ENCODE results near the gene ZNF784.

Gene ZNF784

DNA sequence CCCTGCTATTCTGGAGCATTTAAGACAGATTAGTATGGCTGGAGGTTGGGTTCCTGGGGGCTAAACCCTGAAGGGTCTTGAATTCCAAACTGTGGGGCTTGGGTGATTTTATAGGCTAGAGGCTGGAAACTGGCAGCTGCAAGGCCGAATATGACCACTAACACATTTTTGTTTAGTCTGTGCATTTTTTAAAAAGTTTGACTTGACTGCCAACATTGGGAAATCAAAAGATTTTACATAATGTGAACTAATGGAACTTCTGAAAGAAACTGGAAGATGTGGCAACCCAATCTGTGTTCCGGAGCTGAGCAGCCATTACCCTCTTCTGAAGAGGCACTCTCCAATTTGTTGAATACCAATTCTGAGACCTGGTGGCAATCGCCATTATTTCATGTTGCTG, 5.1 kb downstream of the ZNF784 start:
- Histone ChIP-seq H3K9me3 (ENCODE audit: control insufficient read depth, insufficient read depth, low read depth, low read length) (no peaks in the 10 kb centered on the region), H3K27ac (ENCODE audit: extremely low read depth, low read depth, low read length) (no peak overlapping the region), H3K36me3 (ENCODE audit: control insufficient read depth in 2 of 2, insufficient read depth in 1 of 2, low read length in 2 of 2) (peaks cover 5 to 28% of the 10 kb centered on the region in 2 experiments; a peak in 2 of 3 replicates), H3K4me3 (ENCODE audit: low read depth, low read length) (no peak overlapping the region), H3K4me1 (ENCODE audit: control insufficient read depth, insufficient read depth, low read length) (no peaks in the 10 kb centered on the region; the same call in 1 of the 2 replicates)
- CTCF ChIA-PET: interaction anchor here (1.6 to 4.6 kb wide), 3 partner anchors 13 to 115 kb away, joined by 5 to 29 read pairs (median 23); partner anchors contain the start of gene ZNF865
- TF ChIP-seq ZBTB17 (tag by site-specific recombination; IDR thresholded peaks at IDR 0.05) (no peak), ZNF24 (tag by site-specific recombination; IDR thresholded peaks at IDR 0.05) (no peak), ZNF510 (tag by site-specific recombination; IDR thresholded peaks at IDR 0.05; ENCODE audit: insufficient replicate concordance) (no peak), SP2 (tag by site-specific recombination; IDR thresholded peaks at IDR 0.05) (no peak), ZNF548 (tag by site-specific recombination; IDR thresholded peaks at IDR 0.05) (no peak), GLIS2 (tag by site-specific recombination; IDR thresholded peaks at IDR 0.05) (no peak), ZNF777 (tag by site-specific recombination; IDR thresholded peaks at IDR 0.05; ENCODE audit: borderline replicate concordance) (no peak), ZNF404 (tag by site-specific recombination; IDR thresholded peaks at IDR 0.05) (no peak), ZNF501 (tag by site-specific recombination; IDR thresholded peaks at IDR 0.05) (no peak), ZNF658 (tag by site-specific recombination; IDR thresholded peaks at IDR 0.05) (no peak), SP7 (tag by site-specific recombination; IDR thresholded peaks at IDR 0.05) (no peak), ZNF214 (tag by site-specific recombination; IDR thresholded peaks at IDR 0.05; ENCODE audit: borderline replicate concordance) (no peak), KLF9 (tag by site-specific recombination; IDR thresholded peaks at IDR 0.05; ENCODE audit: low read depth) (no peak), ZNF223 (tag by site-specific recombination; IDR thresholded peaks at IDR 0.05) (no peak), ZNF140 (tag by site-specific recombination; IDR thresholded peaks at IDR 0.05) (no peak), ZNF132 (tag by site-specific recombination; IDR thresholded peaks at IDR 0.05; ENCODE audit: borderline replicate concordance) (no peak)
- TF ChIP-seq, protein P1, sequence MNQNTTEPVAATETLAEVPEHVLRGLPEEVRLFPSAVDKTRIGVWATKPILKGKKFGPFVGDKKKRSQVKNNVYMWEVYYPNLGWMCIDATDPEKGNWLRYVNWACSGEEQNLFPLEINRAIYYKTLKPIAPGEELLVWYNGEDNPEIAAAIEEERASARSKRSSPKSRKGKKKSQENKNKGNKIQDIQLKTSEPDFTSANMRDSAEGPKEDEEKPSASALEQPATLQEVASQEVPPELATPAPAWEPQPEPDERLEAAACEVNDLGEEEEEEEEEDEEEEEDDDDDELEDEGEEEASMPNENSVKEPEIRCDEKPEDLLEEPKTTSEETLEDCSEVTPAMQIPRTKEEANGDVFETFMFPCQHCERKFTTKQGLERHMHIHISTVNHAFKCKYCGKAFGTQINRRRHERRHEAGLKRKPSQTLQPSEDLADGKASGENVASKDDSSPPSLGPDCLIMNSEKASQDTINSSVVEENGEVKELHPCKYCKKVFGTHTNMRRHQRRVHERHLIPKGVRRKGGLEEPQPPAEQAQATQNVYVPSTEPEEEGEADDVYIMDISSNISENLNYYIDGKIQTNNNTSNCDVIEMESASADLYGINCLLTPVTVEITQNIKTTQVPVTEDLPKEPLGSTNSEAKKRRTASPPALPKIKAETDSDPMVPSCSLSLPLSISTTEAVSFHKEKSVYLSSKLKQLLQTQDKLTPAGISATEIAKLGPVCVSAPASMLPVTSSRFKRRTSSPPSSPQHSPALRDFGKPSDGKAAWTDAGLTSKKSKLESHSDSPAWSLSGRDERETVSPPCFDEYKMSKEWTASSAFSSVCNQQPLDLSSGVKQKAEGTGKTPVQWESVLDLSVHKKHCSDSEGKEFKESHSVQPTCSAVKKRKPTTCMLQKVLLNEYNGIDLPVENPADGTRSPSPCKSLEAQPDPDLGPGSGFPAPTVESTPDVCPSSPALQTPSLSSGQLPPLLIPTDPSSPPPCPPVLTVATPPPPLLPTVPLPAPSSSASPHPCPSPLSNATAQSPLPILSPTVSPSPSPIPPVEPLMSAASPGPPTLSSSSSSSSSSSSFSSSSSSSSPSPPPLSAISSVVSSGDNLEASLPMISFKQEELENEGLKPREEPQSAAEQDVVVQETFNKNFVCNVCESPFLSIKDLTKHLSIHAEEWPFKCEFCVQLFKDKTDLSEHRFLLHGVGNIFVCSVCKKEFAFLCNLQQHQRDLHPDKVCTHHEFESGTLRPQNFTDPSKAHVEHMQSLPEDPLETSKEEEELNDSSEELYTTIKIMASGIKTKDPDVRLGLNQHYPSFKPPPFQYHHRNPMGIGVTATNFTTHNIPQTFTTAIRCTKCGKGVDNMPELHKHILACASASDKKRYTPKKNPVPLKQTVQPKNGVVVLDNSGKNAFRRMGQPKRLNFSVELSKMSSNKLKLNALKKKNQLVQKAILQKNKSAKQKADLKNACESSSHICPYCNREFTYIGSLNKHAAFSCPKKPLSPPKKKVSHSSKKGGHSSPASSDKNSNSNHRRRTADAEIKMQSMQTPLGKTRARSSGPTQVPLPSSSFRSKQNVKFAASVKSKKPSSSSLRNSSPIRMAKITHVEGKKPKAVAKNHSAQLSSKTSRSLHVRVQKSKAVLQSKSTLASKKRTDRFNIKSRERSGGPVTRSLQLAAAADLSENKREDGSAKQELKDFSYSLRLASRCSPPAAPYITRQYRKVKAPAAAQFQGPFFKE (tag by site-specific recombination; IDR thresholded peaks at IDR 0.05; ENCODE audit: borderline replicate concordance): no peak
- TF ChIP-seq, protein P2, sequence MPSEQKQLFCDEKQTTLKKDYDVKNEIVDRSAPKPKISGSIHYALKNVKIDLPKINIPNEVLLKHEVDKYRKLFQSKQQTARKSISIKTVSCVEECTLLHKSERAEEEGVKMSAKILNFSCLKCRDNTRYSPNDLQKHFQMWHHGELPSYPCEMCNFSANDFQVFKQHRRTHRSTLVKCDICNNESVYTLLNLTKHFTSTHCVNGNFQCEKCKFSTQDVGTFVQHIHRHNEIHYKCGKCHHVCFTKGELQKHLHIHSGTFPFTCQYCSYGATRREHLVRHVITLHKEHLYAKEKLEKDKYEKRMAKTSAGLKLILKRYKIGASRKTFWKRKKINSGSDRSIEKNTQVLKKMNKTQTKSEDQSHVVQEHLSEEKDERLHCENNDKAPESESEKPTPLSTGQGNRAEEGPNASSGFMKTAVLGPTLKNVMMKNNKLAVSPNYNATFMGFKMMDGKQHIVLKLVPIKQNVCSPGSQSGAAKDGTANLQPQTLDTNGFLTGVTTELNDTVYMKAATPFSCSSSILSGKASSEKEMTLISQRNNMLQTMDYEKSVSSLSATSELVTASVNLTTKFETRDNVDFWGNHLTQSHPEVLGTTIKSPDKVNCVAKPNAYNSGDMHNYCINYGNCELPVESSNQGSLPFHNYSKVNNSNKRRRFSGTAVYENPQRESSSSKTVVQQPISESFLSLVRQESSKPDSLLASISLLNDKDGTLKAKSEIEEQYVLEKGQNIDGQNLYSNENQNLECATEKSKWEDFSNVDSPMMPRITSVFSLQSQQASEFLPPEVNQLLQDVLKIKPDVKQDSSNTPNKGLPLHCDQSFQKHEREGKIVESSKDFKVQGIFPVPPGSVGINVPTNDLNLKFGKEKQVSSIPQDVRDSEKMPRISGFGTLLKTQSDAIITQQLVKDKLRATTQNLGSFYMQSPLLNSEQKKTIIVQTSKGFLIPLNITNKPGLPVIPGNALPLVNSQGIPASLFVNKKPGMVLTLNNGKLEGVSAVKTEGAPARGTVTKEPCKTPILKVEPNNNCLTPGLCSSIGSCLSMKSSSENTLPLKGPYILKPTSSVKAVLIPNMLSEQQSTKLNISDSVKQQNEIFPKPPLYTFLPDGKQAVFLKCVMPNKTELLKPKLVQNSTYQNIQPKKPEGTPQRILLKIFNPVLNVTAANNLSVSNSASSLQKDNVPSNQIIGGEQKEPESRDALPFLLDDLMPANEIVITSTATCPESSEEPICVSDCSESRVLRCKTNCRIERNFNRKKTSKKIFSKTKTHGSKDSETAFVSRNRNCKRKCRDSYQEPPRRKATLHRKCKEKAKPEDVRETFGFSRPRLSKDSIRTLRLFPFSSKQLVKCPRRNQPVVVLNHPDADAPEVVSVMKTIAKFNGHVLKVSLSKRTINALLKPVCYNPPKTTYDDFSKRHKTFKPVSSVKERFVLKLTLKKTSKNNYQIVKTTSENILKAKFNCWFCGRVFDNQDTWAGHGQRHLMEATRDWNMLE (tag by site-specific recombination; conservative IDR thresholded peaks at IDR 0.05; ENCODE audit: low read depth): no peak
- TF ChIP-seq, protein P3, sequence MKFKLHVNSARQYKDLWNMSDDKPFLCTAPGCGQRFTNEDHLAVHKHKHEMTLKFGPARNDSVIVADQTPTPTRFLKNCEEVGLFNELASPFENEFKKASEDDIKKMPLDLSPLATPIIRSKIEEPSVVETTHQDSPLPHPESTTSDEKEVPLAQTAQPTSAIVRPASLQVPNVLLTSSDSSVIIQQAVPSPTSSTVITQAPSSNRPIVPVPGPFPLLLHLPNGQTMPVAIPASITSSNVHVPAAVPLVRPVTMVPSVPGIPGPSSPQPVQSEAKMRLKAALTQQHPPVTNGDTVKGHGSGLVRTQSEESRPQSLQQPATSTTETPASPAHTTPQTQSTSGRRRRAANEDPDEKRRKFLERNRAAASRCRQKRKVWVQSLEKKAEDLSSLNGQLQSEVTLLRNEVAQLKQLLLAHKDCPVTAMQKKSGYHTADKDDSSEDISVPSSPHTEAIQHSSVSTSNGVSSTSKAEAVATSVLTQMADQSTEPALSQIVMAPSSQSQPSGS (tag by site-specific recombination; IDR thresholded peaks at IDR 0.05; ENCODE audit: low read depth): no peak
- TF ChIP-seq, protein P4, sequence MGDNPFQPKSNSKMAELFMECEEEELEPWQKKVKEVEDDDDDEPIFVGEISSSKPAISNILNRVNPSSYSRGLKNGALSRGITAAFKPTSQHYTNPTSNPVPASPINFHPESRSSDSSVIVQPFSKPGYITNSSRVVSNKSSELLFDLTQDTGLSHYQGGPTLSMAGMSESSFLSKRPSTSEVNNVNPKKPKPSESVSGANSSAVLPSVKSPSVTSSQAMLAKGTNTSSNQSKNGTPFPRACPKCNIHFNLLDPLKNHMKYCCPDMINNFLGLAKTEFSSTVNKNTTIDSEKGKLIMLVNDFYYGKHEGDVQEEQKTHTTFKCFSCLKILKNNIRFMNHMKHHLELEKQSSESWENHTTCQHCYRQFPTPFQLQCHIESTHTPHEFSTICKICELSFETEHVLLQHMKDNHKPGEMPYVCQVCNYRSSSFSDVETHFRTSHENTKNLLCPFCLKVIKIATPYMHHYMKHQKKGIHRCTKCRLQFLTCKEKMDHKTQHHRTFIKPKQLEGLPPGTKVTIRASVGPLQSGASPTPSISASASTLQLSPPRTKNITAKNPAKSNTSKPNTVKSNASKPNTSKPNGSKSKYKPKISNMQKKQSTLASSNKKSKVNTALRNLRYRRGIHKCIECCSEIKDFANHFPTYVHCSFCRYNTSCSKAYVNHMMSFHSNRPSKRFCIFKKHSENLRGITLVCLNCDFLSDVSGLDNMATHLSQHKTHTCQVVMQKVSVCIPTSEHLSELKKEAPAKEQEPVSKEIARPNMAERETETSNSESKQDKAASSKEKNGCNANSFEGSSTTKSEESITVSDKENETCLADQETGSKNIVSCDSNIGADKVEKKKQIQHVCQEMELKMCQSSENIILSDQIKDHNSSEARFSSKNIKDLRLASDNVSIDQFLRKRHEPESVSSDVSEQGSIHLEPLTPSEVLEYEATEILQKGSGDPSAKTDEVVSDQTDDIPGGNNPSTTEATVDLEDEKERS (tag by site-specific recombination; IDR thresholded peaks at IDR 0.05): no peak
- POLR2A ChIA-PET: interaction anchor here (0.8 to 9.1 kb wide), 4 partner anchors 14 to 38 kb away, joined by 3 to 75 read pairs (median 6); partner anchors contain the start of genes FIZ1, ZNF579 and ZNF865
